ENCODE data around the gene YY1.

- TF ChIP-seq ZNF707 (tag by site-specific recombination; IDR thresholded peaks at IDR 0.05), result no peak
- TF ChIP-seq ZNF311 (tag by site-specific recombination; IDR thresholded peaks at IDR 0.05; ENCODE audit: borderline replicate concordance), result no peak
- no peak for TF ChIP-seq PATZ1 (tag by site-specific recombination; IDR thresholded peaks at IDR 0.05)
- TF ChIP-seq CTCF (tag by site-specific recombination; IDR thresholded peaks at IDR 0.05), result no peak
- no peak for TF ChIP-seq YY1 (tag by site-specific recombination; IDR thresholded peaks at IDR 0.05)
- TF ChIP-seq TCF7L2 (IDR thresholded peaks at IDR 0.05; ENCODE audit: borderline replicate concordance, low read depth, low read length), result no peak
- no peak for TF ChIP-seq TRIM28 (IDR thresholded peaks at IDR 0.05; ENCODE audit: borderline replicate concordance, low read length)
- TF ChIP-seq ZNF501 (tag by site-specific recombination; IDR thresholded peaks at IDR 0.05), result no peak
- TF ChIP-seq ZNF677 (tag by site-specific recombination; IDR thresholded peaks at IDR 0.05), result no peak
- TF ChIP-seq ZNF544 (tag by site-specific recombination; IDR thresholded peaks at IDR 0.05), result no peak
- no peak for TF ChIP-seq ZNF416 (tag by site-specific recombination; IDR thresholded peaks at IDR 0.05)
- no peak for TF ChIP-seq ZNF830 (tag by site-specific recombination; IDR thresholded peaks at IDR 0.05; ENCODE audit: low read depth)
- no peak for TF ChIP-seq REST (tag by site-specific recombination; IDR thresholded peaks at IDR 0.05)
These were observed 34.7 kb upstream of the YY1 start for GRCh38 chr14:100203962-100204834.

Data from HEK293 (cell line).